Body of pancreas (tissue), 4 donors: ENCODE data around the gene SBNO2.

Experiments used
- CTCF ChIP-seq, 7 experiments: fragments of 450-650 bp in 4 of 7; fragments of 200-600 bp in 3 of 7; sonication (generic) in 3 of 7; IDR thresholded peaks; one replicate each; pipeline ENCODE4 v1.5.1; 2016 to 2019; ENCODE audit warnings: antibody characterized with exemption in 7 of 7
- POLR2A ChIP-seq, 3 donors: fragments of 450-650 bp; IDR thresholded peaks; one replicate each; pipeline ENCODE4 v1.6.1; 2016; ENCODE audit warnings: antibody characterized with exemption in 3 of 3, mild to moderate bottlenecking in 2 of 3

GRCh38 chr19:1136201-1136600, 37.9 kb downstream of the SBNO2 start:
- TF ChIP-seq CTCF (IDR thresholded peaks at IDR 0.05) (no peak), POLR2A (IDR thresholded peaks at IDR 0.05) (no peak)
